Activated T-cell treated with anti-CD3 and anti-CD28 coated beads, Interleukin-2, amount 50 U/mL, for 48 hours (primary cell): ENCODE data around the gene FAM124A.

ENCODE experiments used
- DNase-seq, 2 experiments: peaks; one replicate each; pipeline ENCODE4 v3.0.0-alpha.2; 2020

The FAM124A gene

DNA sequence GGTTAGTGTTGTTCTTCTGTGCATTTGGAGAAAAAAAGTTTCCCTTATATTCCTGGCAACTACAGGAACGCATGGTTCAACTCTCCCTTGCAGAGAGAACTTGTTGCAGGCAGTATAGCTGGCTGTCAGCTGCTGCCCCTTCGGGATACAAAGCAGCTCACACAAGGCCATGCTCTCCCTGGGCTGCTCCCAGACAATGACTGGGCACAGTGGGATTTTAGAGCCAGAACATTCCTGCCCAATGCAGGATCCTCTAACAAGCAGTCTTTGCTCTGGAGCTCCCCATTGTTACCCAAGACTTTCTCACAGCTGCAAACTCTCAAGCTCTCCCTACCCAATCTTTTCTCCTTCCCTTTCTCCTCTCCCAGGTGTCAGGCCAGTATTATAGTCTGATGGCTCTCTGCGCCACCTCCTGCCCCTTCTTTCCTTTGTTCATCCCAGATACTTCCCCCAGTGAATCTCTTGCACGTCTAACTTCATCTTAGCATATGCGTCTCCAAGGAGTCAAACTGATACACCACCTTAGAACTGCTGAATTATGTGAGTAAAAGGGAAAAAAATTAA, 89.8 kb downstream of the FAM124A start:
- DNase-seq: no peak

DNA sequence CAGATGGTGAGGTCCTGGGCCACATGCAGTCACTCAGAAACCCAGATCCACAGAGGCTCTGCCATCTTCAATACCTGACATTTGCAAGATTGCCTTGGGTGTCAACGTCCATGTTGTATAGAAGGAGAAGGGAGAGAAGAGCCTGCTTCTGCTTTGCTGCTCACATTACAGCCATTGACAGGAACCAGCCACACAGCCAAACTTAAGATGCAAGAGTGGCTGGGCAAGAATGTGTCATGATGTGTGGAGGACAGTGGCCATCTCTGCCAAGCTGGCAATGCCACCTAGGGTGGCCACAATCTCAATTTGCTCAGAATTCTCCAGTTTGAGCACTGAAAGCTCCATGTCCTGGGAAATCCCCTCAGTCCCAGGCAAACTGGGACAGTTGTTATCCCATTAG, 91.4 kb downstream of the FAM124A start:
- no peak for DNase-seq

DNA sequence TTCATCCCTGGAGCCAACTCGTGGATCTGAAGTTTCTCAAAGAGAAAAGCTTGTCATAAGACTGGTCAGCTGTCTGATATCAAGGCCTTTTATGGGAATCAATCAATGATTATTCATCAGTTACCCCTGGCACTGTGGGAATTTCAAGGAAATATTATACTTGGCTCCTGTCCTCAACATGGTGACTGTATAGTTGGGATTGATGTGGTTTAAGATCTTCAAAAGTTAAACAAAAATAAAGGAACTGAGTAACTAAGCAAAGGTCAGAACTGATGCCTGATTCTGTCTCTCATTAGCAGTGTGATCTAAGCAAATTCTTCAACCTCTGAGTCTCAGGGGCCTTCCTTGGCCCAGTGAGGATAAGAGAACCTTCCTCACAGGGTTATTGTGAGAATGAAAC, 95.1 kb downstream of the FAM124A start:
- DNase-seq: no peak

DNA sequence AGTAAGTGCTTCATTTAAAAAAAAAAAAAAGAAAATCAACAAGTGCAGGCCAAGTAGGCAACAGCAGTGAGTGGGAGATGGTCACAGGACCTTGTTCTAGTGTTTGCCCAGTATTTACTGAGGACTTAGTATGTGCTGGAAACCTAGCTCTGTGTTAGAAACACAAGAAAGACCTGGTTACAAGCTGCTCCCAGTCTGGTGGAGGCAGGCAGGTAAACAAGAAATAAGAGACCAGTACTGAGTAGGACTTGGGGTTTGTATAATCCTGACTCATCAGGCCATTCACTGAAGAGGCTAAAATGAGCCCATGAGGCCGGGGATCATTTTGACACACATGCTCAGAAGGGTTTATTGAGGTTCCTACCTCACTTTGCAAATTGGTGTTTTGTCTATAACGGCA, 95.8 kb downstream of the FAM124A start:
- DNase-seq: no peak

DNA sequence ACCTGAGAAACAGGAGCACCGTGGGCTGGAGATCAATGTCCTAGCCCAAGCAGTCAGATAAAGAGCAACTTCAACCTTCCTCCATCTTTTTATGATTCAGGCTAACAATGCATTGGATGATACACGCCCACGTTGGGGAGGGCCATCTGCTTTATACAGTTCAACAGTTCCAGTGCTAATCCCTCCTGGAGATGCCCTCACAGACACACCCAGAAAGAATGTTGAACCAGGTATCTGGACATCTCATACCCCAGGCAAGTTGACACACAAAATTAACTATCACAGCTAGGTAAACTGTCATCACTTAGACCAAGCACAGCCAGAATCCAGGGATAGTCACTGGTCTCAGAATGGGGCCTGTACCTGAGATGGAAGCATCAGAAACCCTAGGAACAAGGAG, 96.7 kb downstream of the FAM124A start:
- no peak for DNase-seq

DNA sequence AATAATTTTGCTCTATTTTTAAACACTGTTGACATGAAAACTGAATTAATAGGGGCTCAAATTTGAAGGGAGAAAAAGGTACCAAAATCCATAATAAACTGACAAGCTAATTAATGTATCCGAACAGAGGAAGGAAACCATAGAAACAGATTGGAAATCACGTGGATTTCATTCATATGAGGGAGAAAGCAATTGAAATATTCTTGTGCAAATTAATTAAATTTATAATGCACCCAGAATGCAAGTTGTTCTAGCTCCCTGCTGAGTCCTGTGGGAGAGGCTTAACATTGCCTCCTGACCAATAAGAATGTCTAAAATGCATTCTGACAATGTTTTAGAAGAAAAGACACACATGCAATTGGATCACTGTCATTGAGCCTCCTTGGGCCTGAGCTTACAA, 99.6 kb downstream of the FAM124A start:
- DNase-seq: no peak

DNA sequence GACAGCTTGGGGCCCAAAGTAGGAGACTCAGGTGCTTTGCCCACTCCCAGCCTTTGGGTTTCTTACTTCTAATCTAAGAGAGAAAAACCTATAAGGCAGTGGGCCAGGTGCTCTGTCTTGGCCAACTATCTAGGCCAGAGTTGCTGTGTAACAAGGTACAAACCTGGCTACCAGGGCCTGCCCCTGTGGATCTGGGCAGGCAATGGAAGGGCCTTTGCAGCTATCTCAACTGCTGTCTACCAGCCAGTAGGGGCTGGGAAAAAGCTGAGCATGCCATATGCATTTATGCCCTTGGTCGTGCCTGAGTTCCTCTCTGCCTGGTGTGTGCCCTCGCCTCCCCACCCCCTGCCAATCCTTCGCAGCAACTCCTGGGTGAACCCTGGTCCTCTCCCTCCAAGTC, 100.6 kb downstream of the FAM124A start:
- DNase-seq: no peak

DNA sequence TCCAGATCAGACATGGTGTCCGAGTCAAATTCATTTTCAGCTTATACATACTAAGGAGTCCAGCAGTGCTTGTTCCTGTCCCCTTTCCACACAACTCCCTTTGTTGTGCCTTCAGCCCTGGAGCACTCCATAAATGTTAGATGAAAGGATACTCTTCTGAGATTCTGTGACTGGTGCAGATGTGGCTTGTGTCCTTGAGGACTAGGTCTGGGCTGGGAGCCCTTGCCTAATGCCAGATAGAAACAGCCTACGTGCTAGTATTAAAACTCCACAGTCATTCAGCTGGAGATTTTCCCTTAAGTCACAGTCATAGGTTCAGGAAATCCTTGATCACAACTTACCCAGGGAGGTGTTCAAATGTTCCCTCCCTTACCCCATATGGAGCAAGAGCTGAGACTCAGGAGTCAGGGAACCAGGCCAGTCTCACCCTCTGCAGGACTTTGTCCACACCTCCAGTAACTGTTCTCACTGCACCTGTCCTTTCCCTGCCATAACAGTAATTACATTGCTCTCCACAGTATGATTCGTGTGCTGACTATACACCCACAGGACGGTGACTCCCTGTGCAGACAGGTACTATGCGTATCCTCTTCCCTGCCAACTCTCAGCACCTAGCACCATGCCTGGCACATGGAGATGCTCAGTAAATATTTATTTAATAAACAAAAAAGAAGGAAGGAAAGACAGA, 101.8 kb downstream of the FAM124A start:
- no peak for DNase-seq

DNA sequence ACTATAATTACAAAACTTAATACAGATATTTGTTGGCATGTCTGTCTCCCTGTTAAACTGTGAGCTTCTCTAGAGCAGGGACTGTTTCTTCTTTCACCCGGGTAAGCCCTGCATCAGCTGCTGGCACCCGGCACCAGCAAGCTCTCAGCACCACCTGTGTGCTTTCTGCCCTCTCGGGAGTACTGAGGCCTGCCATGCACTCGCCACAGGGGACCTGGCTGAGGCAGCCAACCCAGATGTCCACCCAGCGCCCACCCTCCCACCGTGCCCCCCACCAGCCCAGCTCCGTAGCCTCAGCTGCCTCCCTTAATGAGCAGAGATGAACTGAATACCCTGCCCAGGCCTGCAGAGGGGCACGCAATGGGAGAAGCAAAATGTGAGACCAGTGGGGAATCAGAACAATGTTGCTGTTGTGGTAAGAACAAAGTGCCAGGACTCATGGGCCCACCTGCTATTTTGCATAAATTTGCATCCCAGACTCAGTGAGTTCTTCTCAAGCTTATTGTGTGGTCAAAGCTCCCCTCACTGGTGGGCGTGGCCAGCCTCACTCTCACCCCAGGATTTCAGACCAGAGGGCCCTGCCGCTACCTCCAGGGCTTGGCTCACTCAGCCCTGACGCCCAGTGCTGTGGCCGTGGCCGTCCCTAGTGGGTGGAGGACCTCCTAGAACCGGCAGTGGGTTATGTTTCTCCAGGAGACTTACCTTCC, 102.7 kb downstream of the FAM124A start:
- DNase-seq: no peak

DNA sequence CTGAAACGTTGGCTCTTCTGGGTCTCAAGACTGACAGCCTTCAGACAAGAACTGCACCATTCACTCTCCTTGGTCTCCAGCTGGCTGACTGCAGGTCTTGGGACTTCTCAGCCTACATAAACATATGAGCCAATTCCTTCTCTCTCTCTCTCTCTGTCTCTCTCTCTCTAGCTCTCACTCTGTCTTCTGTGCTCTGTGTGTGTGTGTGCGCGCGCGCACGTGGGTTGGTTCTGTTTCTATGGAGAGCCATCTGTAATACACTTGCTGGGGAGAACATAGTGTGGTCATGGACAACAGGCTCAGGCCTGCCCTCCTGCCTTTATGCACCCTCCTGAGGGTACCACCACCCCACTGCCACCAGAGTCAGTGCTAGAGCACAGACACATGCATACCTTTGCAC, 103.6 kb downstream of the FAM124A start:
- no peak for DNase-seq

DNA sequence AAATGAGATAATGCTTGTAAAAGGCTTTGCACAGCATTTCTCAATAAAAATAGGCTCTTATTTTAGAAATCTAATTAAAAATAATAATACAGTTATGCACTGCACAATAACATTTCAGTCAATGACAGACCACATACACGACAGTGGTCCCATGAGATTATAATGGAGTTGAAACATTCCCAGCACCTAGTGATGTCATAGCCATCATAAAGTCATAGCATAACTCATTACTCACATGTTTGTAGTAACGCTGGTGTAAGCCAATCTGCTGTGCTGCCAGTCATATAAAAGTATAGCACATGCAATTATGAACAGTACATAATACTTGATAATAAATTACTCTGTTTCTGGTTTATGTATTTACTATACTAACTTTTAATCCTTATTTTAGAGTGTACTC, 104.6 kb downstream of the FAM124A start:
- DNase-seq: no peak

DNA sequence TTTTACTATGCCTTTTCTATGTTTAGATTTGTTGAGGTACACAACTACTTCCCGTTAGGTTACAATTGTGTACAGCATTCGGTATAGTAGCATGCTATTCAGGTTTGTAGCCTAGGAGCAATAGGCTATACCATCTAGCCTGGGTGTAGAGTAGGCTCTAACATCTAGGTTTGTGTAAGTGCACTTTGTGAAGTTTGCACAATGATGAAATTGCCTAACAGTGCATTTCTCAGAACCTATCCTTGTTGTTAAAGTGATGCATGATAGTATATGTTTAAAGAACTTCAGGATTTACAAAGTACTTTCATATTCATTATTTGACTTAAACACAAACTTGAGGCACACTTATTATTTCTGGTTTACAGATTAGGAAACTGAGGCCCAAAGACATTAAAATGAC, 105.8 kb downstream of the FAM124A start:
- no peak for DNase-seq

DNA sequence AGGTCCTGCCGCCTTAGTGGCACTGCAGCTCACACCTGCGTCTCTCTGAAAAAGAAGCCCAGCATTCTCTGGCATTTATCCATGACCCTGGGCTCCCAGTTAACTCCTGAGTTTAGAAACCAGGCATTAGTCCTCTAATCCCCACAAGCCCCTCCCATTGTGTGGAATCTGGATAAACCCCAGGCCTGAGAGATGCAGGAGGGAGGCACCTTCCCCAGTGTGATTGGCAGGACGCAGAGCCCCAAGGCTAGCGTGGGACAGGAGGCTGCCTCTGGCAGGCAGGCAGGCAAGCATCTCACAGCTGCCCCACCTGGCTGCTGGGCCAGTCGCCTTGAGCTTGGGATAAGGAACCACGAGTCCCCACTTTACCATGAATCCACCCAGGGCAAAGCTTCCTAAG, 106.3 kb downstream of the FAM124A start:
- DNase-seq: no peak

DNA sequence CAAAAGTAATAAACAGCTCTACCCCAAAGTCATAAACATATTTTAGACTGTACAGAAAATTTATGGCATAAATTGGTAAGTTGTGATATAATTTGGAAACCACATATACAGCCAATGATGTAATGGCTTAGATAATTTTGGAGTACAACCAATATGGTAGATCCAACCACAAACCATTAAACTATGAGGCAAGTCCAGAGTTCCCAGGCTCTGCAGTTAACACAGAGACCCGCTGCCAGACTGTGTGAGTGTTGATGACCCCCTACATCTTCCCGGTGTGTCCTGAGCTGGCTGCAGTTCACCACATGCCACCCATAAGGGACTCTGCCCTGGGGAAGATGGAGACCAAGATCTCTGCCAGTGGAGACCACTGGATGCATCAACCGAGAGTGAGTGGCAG, 107.4 kb downstream of the FAM124A start:
- no peak for DNase-seq

DNA sequence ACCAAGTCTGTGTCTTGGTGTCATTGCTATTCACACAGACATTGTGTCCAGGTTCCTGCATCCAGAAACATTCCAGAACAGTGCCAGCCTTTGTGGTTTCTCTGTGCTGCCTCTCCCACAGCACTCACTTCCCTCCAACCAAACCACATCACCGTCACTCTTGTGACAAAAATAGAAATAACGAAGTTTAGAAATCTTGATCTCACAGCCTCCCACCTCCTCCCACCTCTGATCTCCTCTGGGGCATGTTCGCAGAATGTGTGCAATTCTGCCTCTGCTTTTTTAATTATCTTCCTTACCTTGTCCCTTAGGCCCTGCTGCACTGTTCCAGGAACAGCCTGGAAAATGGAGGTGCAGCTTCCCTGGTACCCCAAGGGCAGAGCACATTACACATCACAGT, 108.6 kb downstream of the FAM124A start:
- DNase-seq: no peak

DNA sequence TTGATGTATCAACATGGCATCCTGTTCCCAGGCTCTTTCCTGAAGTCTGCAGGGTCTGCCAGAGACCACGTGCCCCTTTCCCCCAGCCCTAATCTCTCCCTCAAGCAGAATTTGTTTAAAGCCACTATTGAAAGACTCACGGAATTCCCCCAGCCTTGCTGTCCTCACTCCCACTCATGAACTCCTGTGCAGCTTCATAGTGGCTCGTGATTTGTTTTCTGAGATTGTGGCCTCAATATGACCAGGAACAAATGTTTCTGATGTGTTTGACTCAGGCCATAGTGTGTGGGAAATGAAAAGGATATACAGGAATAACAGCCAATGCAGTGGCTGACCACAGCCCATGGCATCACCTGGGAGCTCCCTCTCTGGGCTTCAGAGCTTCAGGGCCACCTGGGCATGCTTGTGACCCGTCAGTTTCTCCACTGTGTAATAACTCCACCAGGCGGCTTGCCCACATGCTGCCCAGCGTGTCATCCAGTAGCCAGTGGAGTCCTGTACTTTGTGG, 109.2 kb downstream of the FAM124A start:
- no peak for DNase-seq

DNA sequence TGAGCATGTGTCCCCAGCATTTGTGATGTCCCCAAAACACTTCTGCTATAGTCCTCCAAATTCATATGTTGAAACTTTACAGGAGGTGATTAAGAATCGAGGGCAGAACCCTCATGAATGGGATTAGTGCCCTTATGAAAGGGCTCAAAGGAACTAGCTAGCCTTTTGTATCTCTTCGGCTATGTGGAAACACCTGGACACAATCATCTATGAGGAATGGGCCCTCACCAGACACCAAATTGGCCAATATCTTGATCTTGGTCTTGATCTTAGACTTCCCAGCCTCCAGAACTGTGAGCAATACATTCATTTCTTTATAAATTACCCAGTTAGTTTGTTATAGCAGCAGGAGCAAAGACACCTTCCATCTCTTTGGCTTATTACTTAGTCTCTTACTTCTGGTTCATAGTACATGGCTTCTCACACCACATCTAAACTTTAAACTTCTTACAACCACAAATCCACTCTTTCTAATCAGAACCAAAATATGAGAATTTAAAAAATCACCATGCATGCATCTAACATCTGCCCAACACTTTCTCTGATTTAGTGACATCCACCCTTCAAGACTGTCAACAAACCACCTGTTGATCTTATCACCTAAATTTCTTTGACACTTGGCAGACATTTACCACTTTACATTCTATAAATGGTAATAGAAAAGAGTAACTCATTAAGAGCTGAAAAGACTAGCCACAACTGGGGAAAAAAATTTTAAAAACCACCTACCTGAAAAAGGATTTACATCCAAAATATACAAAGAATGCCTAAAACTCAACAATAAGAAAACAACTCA, 110.6 kb downstream of the FAM124A start:
- no peak for DNase-seq

DNA sequence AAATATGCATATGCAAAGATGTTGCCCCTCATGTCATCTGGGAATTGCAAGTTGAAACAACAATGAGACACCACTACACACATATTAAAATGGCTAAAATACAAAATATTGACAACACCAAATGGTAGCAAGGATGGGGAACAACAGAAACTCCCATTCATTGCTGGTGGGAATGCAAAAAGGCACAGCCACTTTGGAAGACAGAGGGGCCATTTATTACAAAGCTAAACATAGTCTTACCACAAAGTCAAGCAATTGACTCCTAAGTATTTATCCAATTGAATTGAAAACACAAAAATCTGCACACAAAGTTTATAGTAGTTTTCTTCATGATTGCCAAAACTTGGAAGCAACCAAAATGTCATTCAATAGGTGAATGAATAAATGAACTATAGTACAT, 111.2 kb downstream of the FAM124A start:
- DNase-seq: no peak

DNA sequence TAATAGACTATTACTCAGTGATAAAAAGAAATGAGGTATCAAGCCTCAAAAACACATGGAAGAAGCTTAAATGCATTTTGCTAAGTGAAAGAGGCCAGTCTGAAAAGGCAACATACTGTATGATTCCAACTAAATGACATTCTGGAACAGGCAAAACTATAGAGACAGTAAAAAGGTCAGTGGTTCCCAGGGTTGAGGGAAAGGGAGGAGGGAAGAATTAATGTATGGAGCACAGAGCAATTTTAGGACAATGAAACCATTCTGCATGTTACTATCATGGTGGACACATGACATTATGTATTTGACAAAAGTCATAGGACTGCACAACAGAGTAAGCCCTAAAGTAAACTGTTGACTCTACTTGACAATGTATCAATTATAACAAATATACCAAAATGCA, 111.6 kb downstream of the FAM124A start:
- no peak for DNase-seq
